Chondrocyte (in vitro differentiated cells): ENCODE measurements around the gene TGM4. TPM values are rescaled to one million over a fixed set of nuclear protein-coding genes. Genes with fewer than 3 reads are reported as not detected.

ENCODE experiments used
- DNase-seq: peaks from one replicate; pipeline ENCODE4 v3.0.0; 2021; ENCODE audit warnings: mixed read lengths, low spot score
- H3K27ac Mint-ChIP-seq: one replicate; pipeline ENCODE4 v1.8.0; 2021; ENCODE audit warnings: mild to moderate bottlenecking, moderate library complexity, mixed read lengths; ENCODE audit not compliant: unreplicated experiment
- H3K27me3 Mint-ChIP-seq: 2 replicates; pipeline ENCODE4 v1.8.0; 2021; ENCODE audit warnings: low read depth, mixed read lengths
- H3K36me3 Mint-ChIP-seq: 2 replicates; pipeline ENCODE4 v1.8.0; 2021; ENCODE audit warnings: low read depth, mixed read lengths
- H3K4me1 Mint-ChIP-seq: 2 replicates; pipeline ENCODE4 v1.8.0; 2021; ENCODE audit warnings: low read depth, mild to moderate bottlenecking, mixed read lengths
- H3K4me3 Mint-ChIP-seq: one replicate; pipeline ENCODE4 v1.8.0; 2021; ENCODE audit warnings: mild to moderate bottlenecking, moderate library complexity, mixed read lengths; ENCODE audit not compliant: unreplicated experiment
- H3K9me3 Mint-ChIP-seq: 2 replicates; pipeline ENCODE4 v1.8.0; 2021; ENCODE audit warnings: low read depth, mixed read lengths
- total RNA-seq: library from RNA; stranded (reverse); gene quantifications from 3 replicates; pipeline ENCODE4 v1.2.1, GENCODE V29; 2021
- TF ChIP-seq, protein P1 (sequence below): fragments of 200-600 bp; sonication (generic); IDR thresholded peaks from 2 replicates; pipeline ENCODE4 v1.5.0; 2021; ENCODE audit warnings: antibody characterized with exemption, mild to moderate bottlenecking, moderate library complexity

Gene TGM4
- total RNA-seq, 1 donor from 2014 or later = 0.27 TPM

DNA sequence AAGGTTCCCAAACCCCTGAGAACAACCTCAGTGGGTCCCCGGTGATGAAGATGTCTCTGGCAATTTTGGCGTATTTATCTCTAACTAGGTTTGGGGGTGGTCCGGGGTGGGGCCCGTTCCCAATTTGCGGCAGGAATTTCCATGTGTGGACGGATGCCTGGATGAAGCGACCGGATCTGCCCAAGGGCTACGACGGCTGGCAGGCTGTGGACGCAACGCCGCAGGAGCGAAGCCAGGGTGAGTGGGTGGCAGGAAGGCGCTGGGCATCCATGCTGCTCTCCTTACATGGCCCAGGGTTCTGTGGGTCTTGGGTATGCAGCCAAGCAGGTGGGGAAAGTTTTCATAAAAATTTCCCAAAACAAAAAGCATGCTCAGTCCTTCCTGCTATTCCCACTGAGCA lies 29.3 kb downstream of the TGM4 start:
- TF ChIP-seq, protein P1, sequence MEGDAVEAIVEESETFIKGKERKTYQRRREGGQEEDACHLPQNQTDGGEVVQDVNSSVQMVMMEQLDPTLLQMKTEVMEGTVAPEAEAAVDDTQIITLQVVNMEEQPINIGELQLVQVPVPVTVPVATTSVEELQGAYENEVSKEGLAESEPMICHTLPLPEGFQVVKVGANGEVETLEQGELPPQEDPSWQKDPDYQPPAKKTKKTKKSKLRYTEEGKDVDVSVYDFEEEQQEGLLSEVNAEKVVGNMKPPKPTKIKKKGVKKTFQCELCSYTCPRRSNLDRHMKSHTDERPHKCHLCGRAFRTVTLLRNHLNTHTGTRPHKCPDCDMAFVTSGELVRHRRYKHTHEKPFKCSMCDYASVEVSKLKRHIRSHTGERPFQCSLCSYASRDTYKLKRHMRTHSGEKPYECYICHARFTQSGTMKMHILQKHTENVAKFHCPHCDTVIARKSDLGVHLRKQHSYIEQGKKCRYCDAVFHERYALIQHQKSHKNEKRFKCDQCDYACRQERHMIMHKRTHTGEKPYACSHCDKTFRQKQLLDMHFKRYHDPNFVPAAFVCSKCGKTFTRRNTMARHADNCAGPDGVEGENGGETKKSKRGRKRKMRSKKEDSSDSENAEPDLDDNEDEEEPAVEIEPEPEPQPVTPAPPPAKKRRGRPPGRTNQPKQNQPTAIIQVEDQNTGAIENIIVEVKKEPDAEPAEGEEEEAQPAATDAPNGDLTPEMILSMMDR = no peak
- H3K36me3 Mint-ChIP-seq = peaks cover 2% of the 10 kb centered on the region
- H3K9me3 Mint-ChIP-seq = peaks cover 3% of the 10 kb centered on the region
- no peak for DNase-seq
- H3K27me3 Mint-ChIP-seq = no peaks in the 10 kb centered on the region
- no peak overlapping the region for H3K4me3 Mint-ChIP-seq
- H3K27ac Mint-ChIP-seq = no peak overlapping the region
- H3K4me1 Mint-ChIP-seq = peaks cover 8% of the 10 kb centered on the region

DNA sequence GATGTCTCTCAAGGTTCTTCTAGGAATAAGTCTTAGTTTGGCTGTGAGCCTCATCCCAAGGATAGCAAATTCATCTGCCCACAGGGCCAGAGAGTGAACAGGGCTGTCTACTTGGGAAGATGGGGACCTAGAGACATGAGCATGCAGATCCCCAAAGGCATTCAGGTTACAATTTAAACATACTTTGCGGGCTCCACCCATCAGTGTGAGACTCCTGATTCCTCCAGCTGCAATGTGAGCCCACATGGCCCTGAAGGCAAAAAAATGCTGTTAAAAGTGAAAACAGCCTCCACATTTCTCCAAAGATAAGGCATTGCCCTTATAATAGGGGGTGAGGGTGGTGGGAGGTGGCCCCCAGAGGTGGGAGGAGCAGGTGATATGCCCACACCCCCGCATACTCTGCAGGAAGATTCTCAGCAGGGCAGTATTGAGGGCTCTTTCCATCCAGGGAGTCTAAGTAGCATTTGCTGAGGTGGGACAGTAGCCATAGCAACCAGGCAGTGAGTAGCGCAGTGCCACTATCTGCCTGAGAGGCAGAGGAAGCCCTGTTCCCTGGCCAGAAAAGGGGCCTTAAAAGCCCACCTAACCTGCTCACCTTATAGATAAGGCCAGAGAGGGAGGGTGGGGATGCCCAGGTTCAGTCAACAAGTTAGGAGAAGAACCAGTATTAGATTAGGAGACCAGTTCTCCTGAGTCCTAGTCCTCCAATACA lies 31.2 kb downstream of the TGM4 start:
- Mint-ChIP-seq H3K36me3 (peaks cover 2% of the 10 kb centered on the region), H3K9me3 (peaks cover 10% of the 10 kb centered on the region), H3K4me3 (no peak overlapping the region), H3K27me3 (no peaks in the 10 kb centered on the region), H3K27ac (no peak overlapping the region), H3K4me1 (no peaks in the 10 kb centered on the region)
- no peak for DNase-seq
- TF ChIP-seq, protein P1 = no peak

DNA sequence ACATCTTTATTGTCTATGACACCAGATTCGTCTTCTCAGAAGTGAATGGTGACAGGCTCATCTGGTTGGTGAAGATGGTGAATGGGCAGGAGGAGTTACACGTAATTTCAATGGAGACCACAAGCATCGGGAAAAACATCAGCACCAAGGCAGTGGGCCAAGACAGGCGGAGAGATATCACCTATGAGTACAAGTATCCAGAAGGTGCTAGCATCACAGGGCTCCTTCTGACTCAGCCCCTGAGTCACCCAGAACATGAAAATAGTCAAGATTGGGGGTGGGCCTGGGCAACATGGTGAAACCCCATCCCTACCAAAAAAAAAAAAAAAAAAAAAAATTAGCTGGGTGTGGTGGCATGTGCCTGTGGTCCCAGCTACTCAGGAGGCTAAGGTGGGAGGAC lies 32.6 kb downstream of the TGM4 start:
- no peak for DNase-seq
- Mint-ChIP-seq H3K4me3 (no peak overlapping the region), H3K27me3 (no peaks in the 10 kb centered on the region), H3K36me3 (peaks cover 2% of the 10 kb centered on the region), H3K4me1 (no peaks in the 10 kb centered on the region), H3K27ac (no peak overlapping the region), H3K9me3 (peaks cover 20% of the 10 kb centered on the region)
- TF ChIP-seq, protein P1 = no peak

DNA sequence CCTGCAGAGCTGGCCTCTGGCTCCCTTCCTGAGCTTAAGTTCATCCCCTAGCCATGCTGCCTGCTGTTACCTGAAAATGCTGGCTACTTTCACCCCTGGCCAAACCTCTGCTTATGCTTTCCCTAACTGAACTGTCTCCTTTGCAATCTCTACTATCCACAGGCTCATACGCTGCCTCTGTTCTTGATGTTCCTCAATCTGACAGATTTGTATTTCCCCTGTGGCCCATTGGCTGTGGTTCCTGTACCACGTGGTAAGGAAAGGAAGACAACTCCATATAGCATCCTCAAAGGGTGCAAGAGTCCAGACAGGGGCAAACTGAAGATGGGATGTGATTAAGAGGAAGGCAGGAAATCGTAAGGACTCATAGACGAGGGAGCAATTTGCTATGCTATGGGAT lies 33.2 kb downstream of the TGM4 start:
- Mint-ChIP-seq H3K27ac (no peak overlapping the region), H3K4me3 (no peak overlapping the region), H3K27me3 (no peaks in the 10 kb centered on the region), H3K4me1 (no peaks in the 10 kb centered on the region), H3K36me3 (peaks cover 2% of the 10 kb centered on the region), H3K9me3 (peaks cover 20% of the 10 kb centered on the region)
- TF ChIP-seq, protein P1 = no peak
- no peak for DNase-seq

DNA sequence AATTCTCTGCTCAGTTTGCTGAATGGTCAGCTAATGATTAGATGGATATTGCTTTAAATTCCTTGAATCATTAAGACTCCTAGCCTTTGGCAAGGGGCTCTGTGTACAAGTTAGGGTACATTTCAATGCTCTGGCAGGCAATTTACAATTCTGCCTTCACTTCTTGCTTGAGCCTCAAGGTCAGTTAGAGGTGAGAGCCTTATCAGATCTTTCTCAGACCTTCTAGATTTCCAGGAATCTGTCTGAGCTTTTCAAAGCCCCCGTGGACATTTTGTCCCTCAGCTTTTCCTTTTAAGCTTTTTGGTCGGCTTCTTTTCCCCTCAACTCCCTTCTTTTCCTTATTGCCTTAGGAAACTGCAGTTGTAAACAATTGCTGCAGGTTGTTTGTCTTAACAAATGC lies 34.7 kb downstream of the TGM4 start:
- H3K27ac Mint-ChIP-seq = no peak overlapping the region
- no peaks in the 10 kb centered on the region for H3K27me3 Mint-ChIP-seq
- DNase-seq = no peak
- no peak overlapping the region for H3K4me3 Mint-ChIP-seq
- TF ChIP-seq, protein P1 = no peak
- H3K36me3 Mint-ChIP-seq = peaks cover 2% of the 10 kb centered on the region
- peaks cover 20% of the 10 kb centered on the region for H3K9me3 Mint-ChIP-seq
- no peaks in the 10 kb centered on the region for H3K4me1 Mint-ChIP-seq
